ENCODE measurements around the gene LBP. TPM values are rescaled to one million over a fixed set of nuclear protein-coding genes. Genes with fewer than 3 reads are reported as not detected.
"Not testable (repeated sequence)": the region's sequence is repeated elsewhere in the genome, so short reads cannot be mapped to it uniquely, and the experiment has no call there.

LBP gene
- total and polyA plus RNA-seq, 10 donors: 0.09 to 0.13 (median 0.11) TPM; not detected in 7

DNA sequence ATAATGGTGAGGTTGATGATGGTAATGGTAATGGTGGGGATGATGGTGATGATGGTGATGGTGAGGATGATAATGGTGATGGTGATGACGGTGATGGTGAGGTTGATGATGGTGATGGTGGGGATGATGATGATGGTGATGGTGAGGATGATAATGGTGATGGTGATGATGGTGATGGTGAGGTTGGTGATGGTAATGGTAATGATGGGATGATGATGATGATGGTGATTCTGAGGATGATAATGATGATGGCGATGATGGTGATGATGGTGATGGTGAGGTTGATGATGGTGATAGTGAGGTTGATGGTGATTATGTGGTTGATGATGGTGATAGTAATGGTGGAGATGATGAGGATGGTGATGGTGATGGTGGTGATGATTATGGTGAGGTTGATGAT lies 32.6 kb upstream of the LBP start:
- no peaks in the 10 kb centered on the region for H3K9me3 ChIP-seq
- no peak overlapping the region for H3K27ac ChIP-seq
- no peak for DNase-seq
- 92 to 96% (median 95%) methylated on average over 2 of the region's 2 CpGs for WGBS, 5 donors
- no peaks in the 10 kb centered on the region for H3K4me1 ChIP-seq
- H3K4me3 ChIP-seq: no peak overlapping the region
- TF ChIP-seq POLR2AphosphoS5 (IDR thresholded peaks at IDR 0.05): no peak
- TF ChIP-seq, protein P1, sequence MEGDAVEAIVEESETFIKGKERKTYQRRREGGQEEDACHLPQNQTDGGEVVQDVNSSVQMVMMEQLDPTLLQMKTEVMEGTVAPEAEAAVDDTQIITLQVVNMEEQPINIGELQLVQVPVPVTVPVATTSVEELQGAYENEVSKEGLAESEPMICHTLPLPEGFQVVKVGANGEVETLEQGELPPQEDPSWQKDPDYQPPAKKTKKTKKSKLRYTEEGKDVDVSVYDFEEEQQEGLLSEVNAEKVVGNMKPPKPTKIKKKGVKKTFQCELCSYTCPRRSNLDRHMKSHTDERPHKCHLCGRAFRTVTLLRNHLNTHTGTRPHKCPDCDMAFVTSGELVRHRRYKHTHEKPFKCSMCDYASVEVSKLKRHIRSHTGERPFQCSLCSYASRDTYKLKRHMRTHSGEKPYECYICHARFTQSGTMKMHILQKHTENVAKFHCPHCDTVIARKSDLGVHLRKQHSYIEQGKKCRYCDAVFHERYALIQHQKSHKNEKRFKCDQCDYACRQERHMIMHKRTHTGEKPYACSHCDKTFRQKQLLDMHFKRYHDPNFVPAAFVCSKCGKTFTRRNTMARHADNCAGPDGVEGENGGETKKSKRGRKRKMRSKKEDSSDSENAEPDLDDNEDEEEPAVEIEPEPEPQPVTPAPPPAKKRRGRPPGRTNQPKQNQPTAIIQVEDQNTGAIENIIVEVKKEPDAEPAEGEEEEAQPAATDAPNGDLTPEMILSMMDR (IDR thresholded peaks at IDR 0.05 in 8 of 11, conservative IDR thresholded peaks at IDR 0.05 in 3 of 11): no peak
- no peak for TF ChIP-seq POLR2A (IDR thresholded peaks at IDR 0.05)
- H3K27me3 ChIP-seq (replicated peaks in 1 of 7): peaks cover 0 to 37% (median 0%) of the 10 kb centered on the region in 7 donors
- intact Hi-C loops (cut with DNase I; ENCODE audit: low total_unique reads): no loop called here
- H3K36me3 ChIP-seq: peaks cover 0 to 76% (median 0%) of the 10 kb centered on the region in 6 donors

DNA sequence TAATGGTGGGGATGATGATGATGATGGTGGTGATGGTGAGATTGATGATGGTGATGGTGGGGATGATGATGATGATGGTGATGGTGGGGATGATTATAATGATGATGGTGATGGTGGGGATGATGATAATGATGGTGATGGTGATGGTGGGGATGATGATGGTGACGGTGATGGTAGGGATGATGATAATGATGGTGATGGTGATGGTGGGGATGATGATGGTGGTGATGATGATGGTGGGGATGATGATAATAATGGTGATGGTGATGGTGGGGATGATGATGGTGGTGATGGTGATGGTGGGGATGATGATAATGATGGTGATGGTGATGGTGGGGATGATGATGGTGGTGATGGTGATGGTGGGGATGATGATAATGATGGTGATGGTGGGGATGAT lies 31.9 kb upstream of the LBP start:
- H3K27ac ChIP-seq; intact Hi-C loops (cut with DNase I; ENCODE audit: low total_unique reads); H3K9me3 ChIP-seq; DNase-seq; H3K4me3 ChIP-seq; H3K4me1 ChIP-seq: not testable (repeated sequence)
- H3K27me3 ChIP-seq (replicated peaks in 1 of 7): peaks cover 0 to 44% (median 0%) of the 10 kb centered on the region in 7 donors
- WGBS, 5 donors: 89 to 100% (median 94%) methylated on average over 1 of the region's 1 CpG
- peaks cover 0 to 74% (median 0%) of the 10 kb centered on the region in 6 donors for H3K36me3 ChIP-seq

DNA sequence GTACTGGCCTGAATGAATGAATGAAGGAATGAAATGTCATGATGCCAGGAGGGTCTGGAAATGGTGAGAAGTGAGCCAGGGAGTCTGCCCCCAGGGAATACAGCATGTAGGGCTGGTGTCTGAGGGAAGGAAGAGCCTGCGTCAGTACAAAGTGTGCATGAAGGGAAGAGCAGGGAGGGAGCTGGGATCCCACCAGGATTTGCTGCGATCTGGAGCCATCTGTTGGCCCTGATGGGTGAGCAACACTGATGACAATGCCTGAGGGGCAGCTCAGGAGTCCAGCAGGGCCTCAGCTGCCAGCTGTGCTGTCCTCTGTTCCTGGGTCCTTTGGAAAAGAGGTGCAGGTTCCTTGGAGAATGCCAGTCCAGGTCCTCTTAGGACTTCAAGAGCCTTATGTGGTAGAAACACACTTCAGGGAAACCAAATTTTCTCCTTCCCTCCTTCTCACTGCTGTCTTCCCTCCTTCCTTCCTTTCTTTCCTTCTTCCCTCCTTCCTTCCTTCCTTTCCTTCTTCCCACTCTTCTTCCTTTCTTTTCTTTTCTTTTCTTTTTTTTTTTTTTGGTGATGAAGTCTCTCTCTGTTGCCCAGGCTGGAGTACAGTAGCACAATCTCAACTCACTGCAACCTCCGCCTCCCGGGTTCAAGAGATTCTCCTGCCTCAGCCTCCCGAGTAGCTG lies 30.9 kb upstream of the LBP start:
- 74 to 80% (median 78%) methylated on average over 5 of the region's 5 CpGs for WGBS, 5 donors
- H3K4me3 ChIP-seq: no peak overlapping the region
- TF ChIP-seq, protein P1 (IDR thresholded peaks at IDR 0.05 in 8 of 11, conservative IDR thresholded peaks at IDR 0.05 in 3 of 11): no peak
- TF ChIP-seq POLR2AphosphoS5 (IDR thresholded peaks at IDR 0.05) (no peak), POLR2A (IDR thresholded peaks at IDR 0.05) (no peak)
- H3K4me1 ChIP-seq: no peaks in the 10 kb centered on the region
- DNase-seq: no peak
- peaks cover 0 to 51% (median 0%) of the 10 kb centered on the region in 7 donors for H3K27me3 ChIP-seq (replicated peaks in 1 of 7)
- no peaks in the 10 kb centered on the region for H3K9me3 ChIP-seq
- no peak overlapping the region for H3K27ac ChIP-seq
- intact Hi-C loops (cut with DNase I; ENCODE audit: low total_unique reads): no loop called here
- H3K36me3 ChIP-seq: peaks cover 0 to 74% (median 0%) of the 10 kb centered on the region in 6 donors

DNA sequence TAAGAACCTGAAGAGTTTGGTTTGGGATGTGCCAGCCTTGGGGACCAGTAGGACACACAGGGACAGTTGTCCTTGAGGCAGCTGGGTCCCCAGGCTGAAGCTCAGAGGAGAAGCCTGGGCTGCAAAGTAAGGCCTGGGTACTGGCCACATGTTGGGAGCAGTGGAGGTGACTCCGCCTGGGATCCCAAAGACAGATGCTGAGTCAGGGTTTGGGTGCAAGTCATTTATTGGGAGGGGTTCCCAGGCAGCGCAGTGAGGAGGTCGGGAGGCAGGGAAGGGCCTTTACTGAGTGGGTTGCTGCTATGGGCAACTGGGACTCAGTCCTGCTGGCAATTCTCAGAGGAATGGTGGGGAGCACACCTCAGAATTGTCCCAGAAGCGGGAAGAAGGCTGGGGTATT lies 29.9 kb upstream of the LBP start:
- no peak for DNase-seq
- no peak overlapping the region for H3K4me3 ChIP-seq
- intact Hi-C loops (cut with DNase I; ENCODE audit: low total_unique reads): no loop called here
- no peak overlapping the region for H3K27ac ChIP-seq
- peaks cover 0 to 65% (median 0%) of the 10 kb centered on the region in 6 donors for H3K36me3 ChIP-seq
- TF ChIP-seq POLR2A (IDR thresholded peaks at IDR 0.05) (no peak), POLR2AphosphoS5 (IDR thresholded peaks at IDR 0.05) (no peak)
- TF ChIP-seq, protein P1 (IDR thresholded peaks at IDR 0.05 in 8 of 11, conservative IDR thresholded peaks at IDR 0.05 in 3 of 11): no peak
- no peaks in the 10 kb centered on the region for H3K9me3 ChIP-seq
- H3K4me1 ChIP-seq: no peaks in the 10 kb centered on the region
- 79 to 100% (median 89%) methylated on average over 4 of the region's 4 CpGs for WGBS, 5 donors
- peaks cover 0 to 46% (median 0%) of the 10 kb centered on the region in 7 donors for H3K27me3 ChIP-seq (replicated peaks in 1 of 7)

Measured in spleen (tissue), 11 donors.